Measurements from ENCODE around the gene CDC42.
"Not testable (repeated sequence)": the region's sequence is repeated elsewhere in the genome, so short reads cannot be mapped to it uniquely, and the experiment has no call there.

Gene CDC42
- 122 to 215 (median 174) reads per million in 3 donors for total RNA-seq

DNA sequence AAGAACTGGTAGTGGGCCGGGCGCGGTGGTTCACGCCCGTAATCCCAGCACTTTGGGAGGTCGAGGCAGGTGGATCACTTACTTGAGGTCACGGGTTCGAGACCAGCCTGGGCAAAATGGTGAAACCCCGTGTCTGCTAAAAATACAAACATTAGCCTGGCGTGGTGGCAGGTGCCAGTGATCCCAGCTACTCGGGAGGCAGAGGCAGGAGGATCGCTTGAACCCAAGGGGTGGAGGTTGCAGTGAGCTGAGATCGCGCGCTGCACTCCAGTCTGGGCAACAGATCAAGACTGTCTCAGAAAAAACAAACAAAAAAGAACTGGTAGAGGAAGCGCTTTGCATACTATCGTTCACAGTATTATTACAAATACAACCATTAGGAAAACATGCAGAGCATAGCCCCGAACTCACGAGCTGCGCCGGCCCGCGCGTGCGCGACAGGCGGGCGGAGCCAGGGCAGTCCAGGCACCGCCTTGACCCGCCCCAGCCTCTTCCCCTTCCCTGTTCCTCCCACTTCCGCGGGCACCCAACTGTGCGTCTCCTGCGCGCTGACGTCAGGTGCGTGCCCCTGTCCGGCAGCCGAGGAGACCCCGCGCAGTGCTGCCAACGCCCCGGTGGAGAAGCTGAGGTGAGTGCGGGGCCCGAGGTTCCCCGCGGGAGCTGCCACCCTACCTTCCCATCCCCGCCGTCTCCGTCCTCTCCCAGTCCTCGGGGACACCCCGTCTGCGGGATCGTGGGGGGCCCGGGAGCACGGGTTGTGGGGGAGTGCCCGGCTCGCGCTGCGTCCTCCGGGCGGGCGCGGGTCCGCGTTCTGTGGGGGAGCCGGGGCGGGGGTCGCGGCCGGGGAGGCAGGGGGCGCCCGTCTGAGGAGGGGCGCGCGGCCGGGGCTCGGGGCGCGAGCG lies at the start of gene CDC42:
Gene CDC42 (plus strand): TSS at position 595 of the 902 bp plus-strand sequence. CDS start 25,770 bp downstream, outside the sequence.
- no peaks in the 10 kb centered on the region for H3K36me3 ChIP-seq (ENCODE audit: control insufficient read depth, insufficient read depth, low read length)
- peak; percentile 93 to 97 (median 97) for DNase-seq
- no peaks in the 10 kb centered on the region for H3K27me3 ChIP-seq (replicated peaks; ENCODE audit: control insufficient read depth, insufficient read depth, low read length, poor library complexity, severe bottlenecking)
- H3K9me3 ChIP-seq (ENCODE audit: control insufficient read depth, low read length), result no peaks in the 10 kb centered on the region
- H3K4me3 ChIP-seq (ENCODE audit: insufficient read depth, low read depth, low read length, poor library complexity, severe bottlenecking), result peak within 1 kb of the TSS; percentile 87
- peak within 1 kb of the TSS; percentile 99 for H3K27ac ChIP-seq (ENCODE audit: insufficient read depth, low read length, poor library complexity, severe bottlenecking)
- peaks cover 31% of the 10 kb centered on the region for H3K4me1 ChIP-seq (ENCODE audit: control insufficient read depth, insufficient read depth, low read length, poor library complexity, severe bottlenecking)

DNA sequence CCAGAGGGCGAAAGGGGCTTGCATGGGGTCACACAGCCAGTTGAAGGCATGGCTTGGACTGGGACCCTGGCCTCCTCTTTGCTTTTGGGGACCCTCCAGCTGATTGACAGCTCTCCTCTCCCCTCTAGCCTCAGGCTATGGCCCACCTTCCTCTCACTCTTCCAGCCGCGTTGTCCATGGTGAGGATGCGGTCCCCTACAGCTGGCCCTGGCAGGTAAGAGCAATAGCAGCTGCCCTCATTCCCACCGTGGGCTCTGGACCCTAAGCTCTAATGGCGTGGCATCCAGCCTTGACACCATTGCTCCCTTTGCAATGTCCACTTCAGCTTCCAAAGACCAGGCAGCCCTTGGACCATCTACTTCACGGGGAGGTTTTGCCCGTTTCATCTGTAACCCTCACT lies 49.6 kb upstream of the CDC42 start:
- not testable (repeated sequence) for H3K9me3 ChIP-seq (ENCODE audit: control insufficient read depth, low read length); H3K27ac ChIP-seq (ENCODE audit: insufficient read depth, low read length, poor library complexity, severe bottlenecking); H3K27me3 ChIP-seq (replicated peaks; ENCODE audit: control insufficient read depth, insufficient read depth, low read length, poor library complexity, severe bottlenecking); H3K36me3 ChIP-seq (ENCODE audit: control insufficient read depth, insufficient read depth, low read length); DNase-seq; H3K4me3 ChIP-seq (ENCODE audit: insufficient read depth, low read depth, low read length, poor library complexity, severe bottlenecking); H3K4me1 ChIP-seq (ENCODE audit: control insufficient read depth, insufficient read depth, low read length, poor library complexity, severe bottlenecking)

DNA sequence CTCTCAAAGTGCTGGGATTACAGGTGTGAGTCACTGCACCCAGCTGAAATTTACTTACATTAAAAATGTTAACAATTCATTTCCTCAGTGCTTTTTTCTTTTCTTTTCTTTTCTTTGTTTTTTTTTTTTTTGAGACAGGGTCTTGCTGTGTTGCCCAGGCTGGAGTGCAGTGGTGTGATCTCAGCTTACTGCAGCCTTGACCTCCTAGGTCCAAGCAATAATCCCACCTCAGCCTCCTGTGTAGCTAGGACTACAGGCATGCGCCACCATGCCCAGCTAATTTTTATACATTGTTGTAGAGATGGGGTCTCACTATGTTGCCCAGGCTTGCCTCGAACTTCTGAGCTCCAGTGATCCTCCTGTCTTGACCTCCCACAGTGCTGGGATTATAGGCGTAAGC lies 48.5 kb upstream of the CDC42 start:
- not testable (repeated sequence) for H3K27me3 ChIP-seq (replicated peaks; ENCODE audit: control insufficient read depth, insufficient read depth, low read length, poor library complexity, severe bottlenecking); H3K36me3 ChIP-seq (ENCODE audit: control insufficient read depth, insufficient read depth, low read length); H3K4me1 ChIP-seq (ENCODE audit: control insufficient read depth, insufficient read depth, low read length, poor library complexity, severe bottlenecking); DNase-seq; H3K9me3 ChIP-seq (ENCODE audit: control insufficient read depth, low read length); H3K27ac ChIP-seq (ENCODE audit: insufficient read depth, low read length, poor library complexity, severe bottlenecking); H3K4me3 ChIP-seq (ENCODE audit: insufficient read depth, low read depth, low read length, poor library complexity, severe bottlenecking)

DNA sequence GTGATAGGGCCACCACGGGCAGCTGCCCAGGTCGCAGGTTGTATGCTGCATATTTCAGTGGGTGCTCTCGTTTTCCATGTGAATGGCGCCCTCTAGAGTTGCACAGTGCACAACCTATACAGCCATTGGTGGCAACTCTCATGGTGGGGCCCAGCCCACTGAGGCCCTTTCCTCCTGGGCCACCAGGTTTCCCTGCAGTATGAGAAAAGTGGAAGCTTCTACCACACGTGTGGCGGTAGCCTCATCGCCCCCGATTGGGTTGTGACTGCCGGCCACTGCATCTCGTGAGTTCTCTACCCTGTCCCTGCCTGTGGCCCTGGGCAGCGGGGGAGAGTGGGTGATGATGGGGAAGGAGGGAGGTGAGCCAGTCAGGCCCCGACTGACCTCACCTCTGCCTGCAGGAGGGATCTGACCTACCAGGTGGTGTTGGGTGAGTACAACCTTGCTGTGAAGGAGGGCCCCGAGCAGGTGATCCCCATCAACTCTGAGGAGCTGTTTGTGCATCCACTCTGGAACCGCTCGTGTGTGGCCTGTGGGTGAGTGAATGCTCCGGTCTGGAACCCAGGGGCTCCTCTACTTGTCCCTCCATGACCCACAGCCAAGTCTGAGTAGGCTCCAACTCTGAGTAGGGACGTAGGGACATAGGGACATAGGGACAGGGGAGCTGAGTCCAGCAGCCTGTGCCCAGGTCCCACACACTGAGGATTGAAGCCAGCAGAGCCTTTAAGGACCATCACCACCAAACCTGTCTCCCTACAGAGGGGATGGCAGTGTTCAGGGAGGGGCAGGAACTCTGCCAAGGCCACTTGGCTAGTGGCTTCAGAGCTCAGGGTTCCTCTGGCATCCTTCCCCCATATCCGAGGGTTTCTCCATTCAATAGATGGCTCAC lies 47.0 kb upstream of the CDC42 start:
- H3K4me1 ChIP-seq (ENCODE audit: control insufficient read depth, insufficient read depth, low read length, poor library complexity, severe bottlenecking); DNase-seq; H3K36me3 ChIP-seq (ENCODE audit: control insufficient read depth, insufficient read depth, low read length); H3K27ac ChIP-seq (ENCODE audit: insufficient read depth, low read length, poor library complexity, severe bottlenecking); H3K27me3 ChIP-seq (replicated peaks; ENCODE audit: control insufficient read depth, insufficient read depth, low read length, poor library complexity, severe bottlenecking); H3K4me3 ChIP-seq (ENCODE audit: insufficient read depth, low read depth, low read length, poor library complexity, severe bottlenecking); H3K9me3 ChIP-seq (ENCODE audit: control insufficient read depth, low read length): not testable (repeated sequence)

DNA sequence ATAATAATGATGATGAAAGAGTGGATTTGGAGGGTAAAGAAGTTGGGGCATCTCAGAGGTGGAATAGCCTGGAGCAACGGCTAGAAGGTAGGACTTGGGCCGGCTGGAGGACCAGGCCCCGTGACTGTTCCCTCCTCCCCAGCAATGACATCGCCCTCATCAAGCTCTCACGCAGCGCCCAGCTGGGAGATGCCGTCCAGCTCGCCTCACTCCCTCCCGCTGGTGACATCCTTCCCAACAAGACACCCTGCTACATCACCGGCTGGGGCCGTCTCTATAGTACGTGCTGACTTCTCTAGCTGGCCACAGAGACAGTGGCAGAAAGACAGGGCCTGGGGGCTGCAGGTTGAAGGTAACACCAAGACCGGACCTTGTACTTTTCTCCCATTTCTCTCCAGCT lies 45.8 kb upstream of the CDC42 start:
- not testable (repeated sequence) for H3K27ac ChIP-seq (ENCODE audit: insufficient read depth, low read length, poor library complexity, severe bottlenecking); DNase-seq; H3K4me3 ChIP-seq (ENCODE audit: insufficient read depth, low read depth, low read length, poor library complexity, severe bottlenecking); H3K27me3 ChIP-seq (replicated peaks; ENCODE audit: control insufficient read depth, insufficient read depth, low read length, poor library complexity, severe bottlenecking); H3K4me1 ChIP-seq (ENCODE audit: control insufficient read depth, insufficient read depth, low read length, poor library complexity, severe bottlenecking); H3K36me3 ChIP-seq (ENCODE audit: control insufficient read depth, insufficient read depth, low read length); H3K9me3 ChIP-seq (ENCODE audit: control insufficient read depth, low read length)

DNA sequence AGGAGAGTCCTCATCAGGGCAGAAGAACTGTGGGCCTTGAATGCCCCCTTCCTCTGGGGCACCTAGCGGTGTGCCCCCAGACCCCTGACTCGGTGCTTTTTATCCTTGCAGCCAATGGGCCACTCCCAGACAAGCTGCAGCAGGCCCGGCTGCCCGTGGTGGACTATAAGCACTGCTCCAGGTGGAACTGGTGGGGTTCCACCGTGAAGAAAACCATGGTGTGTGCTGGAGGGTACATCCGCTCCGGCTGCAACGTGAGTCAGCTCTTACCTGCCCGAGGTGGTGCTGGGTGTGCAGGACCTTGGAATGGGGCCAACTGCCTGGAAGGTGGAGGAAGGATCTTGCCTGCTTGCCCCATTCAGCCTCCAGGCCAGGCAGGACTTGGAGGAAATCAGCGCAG lies 45.2 kb upstream of the CDC42 start:
- H3K36me3 ChIP-seq (ENCODE audit: control insufficient read depth, insufficient read depth, low read length); H3K27me3 ChIP-seq (replicated peaks; ENCODE audit: control insufficient read depth, insufficient read depth, low read length, poor library complexity, severe bottlenecking); DNase-seq; H3K4me3 ChIP-seq (ENCODE audit: insufficient read depth, low read depth, low read length, poor library complexity, severe bottlenecking); H3K9me3 ChIP-seq (ENCODE audit: control insufficient read depth, low read length); H3K27ac ChIP-seq (ENCODE audit: insufficient read depth, low read length, poor library complexity, severe bottlenecking); H3K4me1 ChIP-seq (ENCODE audit: control insufficient read depth, insufficient read depth, low read length, poor library complexity, severe bottlenecking): not testable (repeated sequence)

DNA sequence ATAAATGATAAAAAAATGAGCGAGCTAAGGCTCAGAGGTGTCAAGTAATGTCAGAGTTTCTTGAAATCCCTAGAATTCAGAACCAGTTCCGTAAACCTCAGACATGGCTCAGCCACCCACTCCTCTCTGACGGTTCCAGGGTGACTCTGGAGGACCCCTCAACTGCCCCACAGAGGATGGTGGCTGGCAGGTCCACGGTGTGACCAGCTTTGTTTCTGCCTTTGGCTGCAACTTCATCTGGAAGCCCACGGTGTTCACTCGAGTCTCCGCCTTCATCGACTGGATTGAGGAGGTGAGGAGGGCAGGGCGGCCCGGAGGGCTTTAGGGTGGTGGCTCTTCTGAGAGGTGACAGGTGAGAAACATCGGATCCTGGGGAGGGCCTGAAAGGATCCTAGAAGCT lies 42.9 kb upstream of the CDC42 start:
- not testable (repeated sequence) for H3K27ac ChIP-seq (ENCODE audit: insufficient read depth, low read length, poor library complexity, severe bottlenecking); H3K36me3 ChIP-seq (ENCODE audit: control insufficient read depth, insufficient read depth, low read length); DNase-seq; H3K4me3 ChIP-seq (ENCODE audit: insufficient read depth, low read depth, low read length, poor library complexity, severe bottlenecking); H3K4me1 ChIP-seq (ENCODE audit: control insufficient read depth, insufficient read depth, low read length, poor library complexity, severe bottlenecking); H3K27me3 ChIP-seq (replicated peaks; ENCODE audit: control insufficient read depth, insufficient read depth, low read length, poor library complexity, severe bottlenecking); H3K9me3 ChIP-seq (ENCODE audit: control insufficient read depth, low read length)

DNA sequence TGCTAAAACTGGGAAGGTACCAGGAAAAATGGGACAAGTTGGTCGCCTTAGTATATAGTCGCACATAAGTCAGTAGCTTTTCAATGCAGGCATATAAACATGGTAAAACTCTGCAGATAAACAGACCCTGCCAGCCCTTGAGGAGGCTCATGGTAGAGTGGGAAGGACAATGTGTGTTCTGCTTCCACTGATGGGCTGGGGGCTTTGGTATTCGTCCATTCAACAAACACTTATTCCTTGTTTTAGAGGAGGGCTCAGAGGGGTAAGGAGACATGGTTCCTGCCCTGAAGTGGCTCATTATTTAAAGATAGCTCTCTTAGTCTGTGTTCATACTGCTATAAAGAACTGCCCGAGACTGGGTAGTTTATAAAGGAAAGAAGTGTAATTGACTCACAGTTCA lies 39.8 kb upstream of the CDC42 start:
- H3K9me3 ChIP-seq (ENCODE audit: control insufficient read depth, low read length); H3K36me3 ChIP-seq (ENCODE audit: control insufficient read depth, insufficient read depth, low read length); H3K27ac ChIP-seq (ENCODE audit: insufficient read depth, low read length, poor library complexity, severe bottlenecking); H3K27me3 ChIP-seq (replicated peaks; ENCODE audit: control insufficient read depth, insufficient read depth, low read length, poor library complexity, severe bottlenecking); H3K4me3 ChIP-seq (ENCODE audit: insufficient read depth, low read depth, low read length, poor library complexity, severe bottlenecking); H3K4me1 ChIP-seq (ENCODE audit: control insufficient read depth, insufficient read depth, low read length, poor library complexity, severe bottlenecking); DNase-seq: not testable (repeated sequence)

DNA sequence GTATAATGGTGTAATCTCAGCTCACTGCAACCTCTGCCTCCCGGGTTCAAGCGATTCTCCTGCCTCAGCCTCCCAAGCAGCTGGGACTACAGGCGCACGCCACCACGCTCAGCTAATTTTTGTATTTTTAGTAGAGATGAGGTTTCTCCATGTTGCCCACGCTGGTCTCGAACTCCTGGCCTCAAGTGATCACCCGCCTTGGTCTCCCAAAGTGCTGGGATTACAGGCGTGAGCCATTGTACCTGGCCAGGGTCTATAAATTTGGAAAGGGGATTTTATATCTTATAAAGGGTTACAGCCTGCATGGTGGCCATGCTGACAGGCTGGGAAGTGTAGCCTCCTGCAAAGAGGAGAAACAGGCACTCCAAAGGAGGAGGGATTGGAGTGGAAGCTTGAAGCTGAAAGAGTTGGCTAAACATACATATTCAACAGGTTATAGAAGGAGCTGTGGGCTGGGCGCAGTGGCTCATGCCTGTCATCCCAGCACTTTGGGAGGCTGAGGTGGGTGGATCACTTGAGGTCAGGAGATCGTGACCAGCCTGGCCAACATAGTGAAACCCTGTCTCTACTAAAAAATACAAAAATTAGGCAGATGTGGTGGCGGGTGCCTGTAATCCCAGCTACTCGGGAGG lies 37.8 kb upstream of the CDC42 start:
- H3K4me3 ChIP-seq (ENCODE audit: insufficient read depth, low read depth, low read length, poor library complexity, severe bottlenecking); H3K36me3 ChIP-seq (ENCODE audit: control insufficient read depth, insufficient read depth, low read length); H3K4me1 ChIP-seq (ENCODE audit: control insufficient read depth, insufficient read depth, low read length, poor library complexity, severe bottlenecking); DNase-seq; H3K9me3 ChIP-seq (ENCODE audit: control insufficient read depth, low read length); H3K27ac ChIP-seq (ENCODE audit: insufficient read depth, low read length, poor library complexity, severe bottlenecking); H3K27me3 ChIP-seq (replicated peaks; ENCODE audit: control insufficient read depth, insufficient read depth, low read length, poor library complexity, severe bottlenecking): not testable (repeated sequence)
